SIG-M5 treated with dmso at 0.1 percent for 504 hours (cell line): ENCODE measurements around the gene IL20.
A peak's percentile ranks its signal among the peaks of the same experiment; 100 is the strongest.

ENCODE experiments used
- DNase-seq: peaks from one replicate; lab custom pipeline; 2025; ENCODE audit not compliant: unreplicated experiment; lab: John Stamatoyannopoulos, UW

IL20 gene

GRCh38 chr1:206899717-206900116 lies 34.3 kb downstream of the IL20 start:
- no peak for DNase-seq

- DNase-seq: no peak
Measured at GRCh38 chr1:206900149-206900548, 34.7 kb downstream of the IL20 start.

GRCh38 chr1:206901944-206902343 lies 36.5 kb downstream of the IL20 start:
- no peak for DNase-seq

- DNase-seq: no peak
Measured at GRCh38 chr1:206902702-206903101, 37.3 kb downstream of the IL20 start.

GRCh38 chr1:206903687-206904086 lies 38.3 kb downstream of the IL20 start:
- DNase-seq: no peak

DNA sequence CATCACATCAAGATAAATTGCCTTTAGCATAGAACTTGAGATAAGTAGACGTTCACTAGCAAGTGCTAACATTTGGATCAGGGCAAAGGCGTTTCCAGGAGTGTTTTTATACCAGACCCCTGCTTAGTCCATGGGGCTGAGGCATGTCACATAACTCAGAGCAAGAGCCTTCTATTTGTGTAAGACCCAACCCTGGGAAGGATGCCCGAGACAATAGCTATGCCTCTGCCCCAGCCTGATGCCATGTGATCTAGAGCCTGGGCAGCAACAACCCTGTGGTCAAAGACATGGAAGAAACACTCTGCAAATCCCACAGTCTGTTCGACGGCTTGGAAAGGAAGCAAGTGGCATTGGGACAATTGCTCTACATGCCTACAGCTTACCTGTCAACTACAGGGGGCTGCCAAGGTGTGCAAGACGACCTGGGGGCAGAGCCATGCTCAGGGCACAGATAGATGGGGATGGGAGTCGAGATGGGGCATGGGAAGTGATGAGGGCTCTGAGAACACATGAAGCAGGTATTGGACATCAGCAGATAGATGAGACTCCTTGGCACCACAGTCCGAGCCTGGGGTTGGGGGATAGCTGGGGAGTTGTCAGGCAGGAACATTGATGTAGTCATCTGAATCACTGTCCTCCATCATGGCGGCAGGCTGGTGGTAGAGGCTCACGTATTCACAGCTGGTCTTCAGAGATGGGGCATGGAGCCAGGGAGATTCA lies 39.2 kb downstream of the IL20 start:
- DNase-seq: no peak

GRCh38 chr1:206905295-206906164 lies 40.1 kb downstream of the IL20 start:
- DNase-seq: no peak

DNA sequence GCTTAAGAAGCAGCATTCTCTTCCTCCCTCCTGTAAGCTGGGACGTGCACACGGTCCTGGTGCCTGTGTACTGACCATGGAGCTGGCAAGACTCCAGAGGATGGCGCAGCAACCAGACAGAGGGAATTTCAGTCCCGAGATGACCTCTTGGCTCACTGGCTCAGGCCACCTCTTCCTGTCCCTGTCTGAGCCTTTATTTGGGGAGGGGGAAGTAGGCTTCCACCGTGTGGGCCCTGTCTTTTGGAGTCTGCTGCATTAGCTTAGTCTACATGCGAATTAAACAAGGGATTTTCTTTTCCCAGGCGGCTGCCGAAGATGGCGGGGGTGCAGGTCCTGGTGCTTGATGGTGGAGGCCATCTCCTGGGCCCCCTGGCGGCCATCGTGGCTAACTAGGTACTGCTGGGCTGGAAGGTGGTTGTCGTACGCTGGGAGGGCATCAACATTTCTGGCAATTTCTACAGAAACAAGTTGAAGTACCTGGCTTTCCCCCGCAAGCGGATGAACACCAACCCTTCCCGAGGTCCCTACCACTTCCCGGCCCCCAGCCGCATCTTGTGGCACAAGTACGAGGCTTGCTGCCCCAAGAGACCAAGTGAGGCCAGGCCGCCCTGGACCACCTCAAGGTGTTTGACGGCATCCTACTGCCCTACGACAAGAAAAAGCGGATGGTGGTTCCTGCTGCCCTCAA lies 42.0 kb downstream of the IL20 start:
- no peak for DNase-seq

DNA sequence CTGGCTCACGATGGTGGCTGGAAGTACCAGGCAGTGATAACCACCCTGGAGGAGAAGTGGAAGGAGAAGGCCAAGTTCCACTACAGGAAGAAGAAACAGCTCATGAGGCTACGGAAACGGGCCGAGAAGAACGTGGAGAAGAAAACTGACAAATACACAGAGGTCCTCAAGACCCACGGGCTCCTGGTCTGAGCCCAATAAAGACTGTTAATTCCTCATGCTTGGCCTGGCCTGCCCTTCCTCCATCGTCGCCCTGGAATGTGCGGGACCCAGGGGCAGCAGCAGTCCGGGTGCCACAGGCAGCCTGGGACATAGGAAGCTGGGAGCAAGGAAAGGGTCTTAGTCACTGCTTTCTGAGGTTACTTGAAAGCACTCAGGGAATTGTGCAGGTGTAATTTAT lies 42.6 kb downstream of the IL20 start:
- no peak for DNase-seq

GRCh38 chr1:206909161-206909882 lies 43.9 kb downstream of the IL20 start:
- peak; percentile 60 for DNase-seq

- no peak for DNase-seq
Measured at GRCh38 chr1:206909883-206910318, 44.5 kb downstream of the IL20 start.

GRCh38 chr1:206911064-206911663 lies 45.7 kb downstream of the IL20 start:
- peak; percentile 78 for DNase-seq

DNA sequence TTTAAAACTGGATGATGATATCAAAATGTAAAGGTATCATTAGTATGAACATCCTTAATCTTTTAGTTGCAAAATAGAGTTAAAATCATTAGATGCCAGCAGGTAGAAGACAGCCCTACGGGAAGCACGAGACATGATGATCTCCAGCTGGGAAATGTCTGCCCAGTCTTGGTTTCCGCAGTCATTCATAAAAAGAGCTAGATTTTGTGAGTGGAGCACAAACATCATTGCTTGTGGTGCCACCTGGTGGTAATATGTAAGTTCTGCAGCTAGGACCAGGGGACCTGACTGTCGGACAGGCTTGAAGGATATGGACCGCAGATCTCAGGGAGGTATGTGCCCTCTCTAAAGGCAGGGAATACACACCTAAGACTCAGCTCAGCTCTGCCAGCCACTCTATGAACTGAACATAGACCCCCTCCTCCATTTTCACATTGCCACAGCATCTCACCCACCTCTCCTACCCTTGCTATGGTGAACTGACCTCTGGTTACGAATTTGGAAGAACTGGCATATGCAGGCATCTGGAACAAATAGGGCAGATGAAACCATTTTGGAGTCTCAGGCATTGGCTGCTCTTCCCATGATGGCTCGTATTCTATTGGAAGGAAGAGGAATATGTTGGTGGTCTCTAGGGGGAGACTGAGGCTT lies 47.1 kb downstream of the IL20 start:
- DNase-seq: peak; percentile 90

- no peak for DNase-seq
Measured at GRCh38 chr1:206913766-206914537, 48.5 kb downstream of the IL20 start.

DNA sequence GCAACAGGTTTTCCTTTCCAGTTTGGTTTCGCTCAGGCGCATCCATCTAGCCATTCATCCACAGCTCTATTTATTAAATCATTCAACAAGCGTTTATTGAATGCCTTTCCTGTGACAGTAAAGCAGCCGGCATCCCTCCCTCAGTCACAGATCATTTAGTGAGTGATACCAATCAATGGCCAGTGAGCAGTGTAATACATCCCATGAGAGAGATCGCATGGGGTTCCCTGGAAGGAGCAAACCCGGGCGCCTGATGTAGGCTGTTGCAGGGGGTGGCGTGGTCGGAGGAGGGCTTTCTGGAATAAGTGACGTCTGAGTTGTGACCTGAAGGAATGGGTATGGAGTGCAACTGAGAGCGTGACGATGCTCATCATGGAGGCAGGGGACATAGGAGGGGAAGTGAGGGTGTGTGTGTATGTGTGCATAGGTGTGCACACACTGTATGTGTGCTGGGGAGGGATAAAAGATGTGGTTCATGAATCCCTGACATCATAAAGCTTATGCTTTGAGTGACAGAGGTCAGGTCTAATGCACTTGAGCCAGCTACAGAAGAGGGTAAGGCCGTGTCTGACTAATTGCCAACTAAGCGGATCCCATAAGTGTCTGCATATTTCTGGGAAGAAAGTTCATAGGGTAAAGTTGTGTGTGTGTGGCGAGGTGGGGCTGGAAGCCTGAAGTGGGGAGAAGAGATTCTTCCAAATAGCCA lies 49.8 kb downstream of the IL20 start:
- no peak for DNase-seq

GRCh38 chr1:206916000-206916709 lies 50.7 kb downstream of the IL20 start:
- DNase-seq: no peak

- DNase-seq: no peak
Measured at GRCh38 chr1:206918076-206918475, 52.7 kb downstream of the IL20 start.
